CD1c-positive myeloid dendritic cell (primary cell): ENCODE results near the gene ADRA2B.

Experiments used
- DNase-seq: peaks from one replicate; pipeline ENCODE4 v3.0.0-alpha.2; 2016; ENCODE audit errors: extremely low spot score

Gene ADRA2B

GRCh38 chr2:96105152-96105915, 11.0 kb downstream of the ADRA2B start:
- DNase-seq = no peak

DNA sequence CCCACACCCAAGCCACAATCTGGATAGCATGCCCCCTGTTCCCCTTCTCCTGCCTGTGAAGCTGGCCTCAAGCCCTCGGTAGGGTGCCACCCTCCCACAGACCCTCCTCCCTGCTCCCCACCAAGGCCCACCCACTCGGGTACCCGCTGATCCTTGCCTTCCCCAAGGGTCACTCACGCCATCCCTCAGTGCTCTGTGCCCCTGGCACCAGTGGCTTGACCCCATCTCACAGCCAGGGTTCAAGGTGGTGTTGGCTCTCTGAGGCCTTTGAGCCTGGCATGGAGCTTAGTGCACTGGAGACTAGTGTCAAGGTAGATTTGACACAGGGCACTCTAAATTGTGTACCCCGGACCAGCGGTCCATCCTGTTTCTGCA, 11.9 kb downstream of the ADRA2B start:
- no peak for DNase-seq

- no peak for DNase-seq
These were observed 12.4 kb downstream of the ADRA2B start for GRCh38 chr2:96103761-96104486.

DNA sequence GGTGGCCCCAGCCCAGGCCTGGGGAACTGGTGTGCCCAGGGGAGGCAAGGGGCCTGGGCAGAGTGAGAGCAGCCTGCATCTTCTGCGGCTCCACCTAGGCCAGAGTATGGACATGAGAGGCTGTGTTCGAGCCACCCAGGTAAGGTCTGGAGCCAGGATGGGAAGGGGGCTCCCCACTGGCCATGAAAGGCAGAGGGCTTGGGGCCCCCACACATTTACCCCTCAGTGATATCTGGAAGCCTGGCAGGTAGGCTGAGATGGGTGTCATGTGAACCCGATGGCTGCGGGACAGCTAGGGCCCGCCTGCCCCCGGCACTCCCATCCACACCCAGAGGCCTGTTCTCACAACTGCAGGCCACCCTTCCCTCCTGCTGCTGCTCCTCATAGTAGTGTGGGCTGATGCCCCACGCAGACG, 13.2 kb downstream of the ADRA2B start:
- no peak for DNase-seq

GRCh38 chr2:96102596-96103186, 13.7 kb downstream of the ADRA2B start:
- no peak for DNase-seq

DNA sequence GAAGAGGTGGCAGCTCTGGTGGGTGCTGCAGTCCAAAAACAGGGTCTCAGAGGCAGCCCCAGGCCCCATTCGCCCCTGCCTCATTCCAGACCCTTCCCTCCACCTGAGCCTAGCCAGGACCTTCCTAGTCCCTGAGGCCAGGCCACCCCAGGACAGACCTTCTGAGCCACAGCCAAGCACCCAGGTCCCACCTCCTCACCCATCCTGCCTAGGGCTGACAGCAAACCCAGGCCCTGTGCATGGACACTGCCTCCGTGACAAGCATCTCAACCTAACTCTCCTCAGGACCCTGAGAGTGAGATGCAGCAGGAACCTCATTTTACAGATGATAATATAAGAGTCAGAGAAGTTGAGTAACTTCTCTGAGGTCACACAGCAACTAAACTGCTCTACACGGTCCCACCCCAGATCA, 15.5 kb downstream of the ADRA2B start:
- no peak for DNase-seq

DNA sequence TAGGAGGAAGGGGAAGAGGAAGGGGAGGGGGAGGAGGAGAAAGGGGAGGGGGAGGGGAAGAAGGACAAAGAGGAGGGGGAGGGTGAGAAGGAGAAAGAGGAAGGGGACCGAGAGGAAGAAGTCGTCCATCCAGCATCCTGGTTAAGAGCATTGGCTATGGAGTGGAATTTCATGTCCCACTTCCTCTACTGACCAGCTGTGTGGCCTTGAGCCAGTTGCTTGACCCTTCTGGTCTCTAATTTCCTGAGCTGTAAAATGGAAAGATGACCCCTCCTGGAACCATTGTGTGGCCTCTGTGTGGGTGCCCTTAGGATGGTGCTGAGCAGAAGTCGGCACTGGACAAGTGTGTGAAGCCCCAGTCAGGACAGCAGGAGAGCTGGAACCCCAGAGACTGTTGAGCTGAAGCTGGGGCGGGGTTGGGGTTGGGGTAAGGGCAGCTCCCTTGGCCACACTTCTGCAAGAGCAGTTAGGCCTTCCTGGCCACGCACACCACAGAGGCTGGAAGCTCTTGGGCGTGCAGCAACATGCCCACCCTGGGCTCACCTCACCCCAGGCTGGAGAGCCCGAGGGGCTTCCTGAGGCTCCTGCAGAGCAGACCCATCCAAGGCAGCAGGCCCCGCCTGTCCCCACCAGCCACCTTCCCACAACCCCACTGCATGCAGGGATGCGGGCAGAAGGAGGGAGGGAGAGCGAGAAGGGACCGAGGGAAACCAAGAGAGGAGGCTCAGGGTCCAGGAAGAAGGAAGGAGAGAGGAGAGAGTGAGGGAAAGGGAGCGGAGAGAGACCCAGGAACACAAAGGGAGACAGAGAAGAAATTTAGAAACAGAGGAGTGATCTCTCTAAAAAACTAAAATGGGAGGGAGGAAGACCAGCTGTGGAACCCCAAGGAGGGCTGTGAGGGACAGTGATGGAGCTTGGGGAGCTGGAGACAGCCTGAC, 16.2 kb downstream of the ADRA2B start:
- DNase-seq = no peak

DNA sequence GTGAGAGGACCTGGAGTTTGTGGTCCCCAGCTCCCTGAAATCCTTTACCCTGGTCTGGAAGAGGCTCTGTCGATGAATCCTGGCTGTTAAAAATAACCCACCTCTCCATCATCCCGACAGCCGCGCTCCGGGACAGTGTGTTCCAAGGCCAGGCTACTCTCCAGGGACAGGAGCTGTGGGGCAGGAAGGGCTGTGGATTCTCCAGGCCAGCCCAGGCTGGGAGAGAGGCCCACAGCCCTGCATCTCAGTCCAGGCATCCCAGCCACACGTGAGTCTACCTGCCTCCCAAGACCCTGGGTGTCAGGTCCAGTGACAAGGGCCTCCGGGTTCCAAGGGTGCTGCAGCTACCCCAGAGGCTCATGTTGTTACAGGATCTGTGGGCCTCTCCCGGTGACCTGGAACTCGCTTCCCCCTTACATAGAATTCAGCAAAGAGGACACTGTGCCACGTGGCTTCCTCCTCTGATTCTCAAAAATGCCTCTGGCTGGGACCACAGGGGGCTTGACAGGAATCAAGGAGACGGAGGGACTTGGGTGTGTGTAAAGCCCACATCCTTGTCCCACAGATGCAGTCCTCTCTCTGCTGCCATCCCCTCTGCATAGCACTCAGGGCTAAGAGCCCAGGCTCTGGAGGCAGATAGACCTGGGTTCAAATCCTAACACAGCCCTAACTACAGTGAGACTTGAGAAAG, 17.3 kb downstream of the ADRA2B start:
- no peak for DNase-seq

DNA sequence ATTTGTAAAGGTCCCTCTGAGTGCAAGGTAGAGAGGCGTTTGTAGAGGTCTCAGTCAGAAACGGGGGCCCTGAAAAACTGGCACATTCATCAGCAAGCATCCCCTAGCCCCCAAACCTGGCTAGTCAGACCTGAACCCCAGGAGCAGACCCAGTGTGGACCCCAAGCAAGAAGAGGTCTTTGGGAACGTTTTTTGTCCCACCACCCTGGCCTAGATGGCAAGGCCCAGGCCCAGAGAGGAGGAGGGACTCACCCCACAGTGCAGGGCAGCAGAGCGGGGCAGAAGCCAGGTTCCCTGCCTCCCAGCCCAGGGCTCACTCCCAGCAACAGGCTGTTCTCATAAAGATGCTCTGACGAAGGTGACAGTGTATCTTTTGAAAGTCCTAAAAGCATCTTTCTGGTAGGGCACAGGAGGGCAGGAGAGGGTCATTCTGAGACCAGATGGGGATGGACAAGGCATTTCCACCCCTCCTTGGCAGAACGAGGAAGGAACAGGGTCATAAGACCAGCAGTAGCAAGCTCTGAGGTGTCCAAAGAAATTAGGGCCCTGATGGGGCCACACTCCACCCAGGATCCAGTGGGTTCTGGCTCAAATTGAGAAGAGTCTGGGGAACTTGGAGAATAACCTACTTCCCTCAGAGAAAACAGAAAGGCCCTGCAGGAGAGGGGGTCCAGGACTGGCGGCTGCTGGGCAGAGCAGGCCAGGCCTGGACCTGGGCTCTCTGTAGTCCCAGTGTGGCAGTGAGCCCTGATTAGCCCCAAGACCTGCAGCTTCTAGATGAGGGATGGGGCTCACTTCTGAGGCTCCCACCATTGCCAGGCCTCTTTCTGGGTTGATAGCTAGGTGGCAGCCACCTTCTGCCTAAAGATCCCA, 18.2 kb downstream of the ADRA2B start:
- peak; percentile 17 for DNase-seq

DNA sequence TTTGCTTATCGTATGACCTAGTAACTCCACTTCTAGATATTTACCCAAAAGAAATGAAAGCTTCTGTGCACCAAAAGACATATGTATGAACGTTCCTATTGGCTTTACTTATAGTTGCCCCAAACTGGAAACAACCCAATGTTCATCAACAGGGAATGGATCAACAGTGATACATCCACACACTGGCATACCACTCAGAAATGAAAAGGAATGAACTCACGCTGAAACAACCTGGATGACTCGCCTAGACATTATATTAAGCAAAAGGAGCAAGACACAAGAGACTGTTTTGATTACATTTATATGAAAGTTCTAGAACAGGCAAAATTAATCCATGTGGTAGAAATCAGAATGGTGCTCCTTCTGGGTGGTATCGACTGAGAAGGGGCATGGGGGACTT, 18.9 kb downstream of the ADRA2B start:
- no peak for DNase-seq

- no peak for DNase-seq
These were observed 21.2 kb downstream of the ADRA2B start for GRCh38 chr2:96095116-96095636.

GRCh38 chr2:96093528-96093927, 22.8 kb downstream of the ADRA2B start:
- DNase-seq = no peak

GRCh38 chr2:96092951-96093350, 23.4 kb downstream of the ADRA2B start:
- peak; percentile 45 for DNase-seq

GRCh38 chr2:96092573-96092877, 23.8 kb downstream of the ADRA2B start:
- no peak for DNase-seq

DNA sequence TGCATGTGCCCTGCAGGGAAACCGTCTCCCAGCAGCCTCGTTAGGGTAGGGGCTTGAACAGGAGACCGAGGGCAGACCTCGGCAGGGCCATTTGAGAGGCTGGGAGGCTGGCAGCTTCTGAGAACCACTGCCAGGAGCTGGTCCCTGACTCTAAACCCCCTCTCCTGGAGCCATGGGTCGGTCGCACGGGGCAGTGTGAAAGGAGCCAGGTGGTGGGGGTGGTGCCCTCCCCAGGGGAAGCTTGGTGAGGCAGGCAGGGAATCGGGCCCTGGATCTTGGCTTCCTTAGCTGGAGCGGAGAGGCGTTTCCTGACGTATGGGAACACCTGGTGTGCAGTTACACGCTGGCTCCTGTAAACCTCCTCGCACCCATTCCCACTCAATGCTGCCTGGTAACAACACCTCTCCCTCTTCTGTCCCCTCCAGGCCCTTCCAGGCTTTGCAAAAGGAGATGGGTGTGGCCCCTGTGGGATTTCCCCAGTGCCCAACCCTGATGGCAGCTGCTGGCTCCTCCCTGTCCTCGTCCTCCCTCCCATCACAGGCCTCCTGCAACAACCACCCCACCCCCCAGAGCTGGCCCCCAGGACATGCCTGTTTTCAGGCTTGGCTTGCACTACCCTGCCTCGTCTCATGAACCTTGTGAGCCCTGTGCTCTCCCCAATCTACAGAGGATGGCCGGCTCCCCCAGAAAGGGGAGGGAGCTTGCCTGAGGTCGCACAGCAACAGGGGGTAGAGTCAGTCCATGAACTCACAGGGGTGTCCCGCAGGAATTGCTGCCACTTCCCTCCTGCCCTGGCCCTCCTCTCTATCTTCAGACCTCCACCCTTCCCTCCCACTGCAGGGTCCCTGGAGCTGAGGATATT, 24.4 kb downstream of the ADRA2B start:
- no peak for DNase-seq

- DNase-seq = no peak
These were observed 25.1 kb downstream of the ADRA2B start for GRCh38 chr2:96091141-96091710.

GRCh38 chr2:96090196-96090926, 26.0 kb downstream of the ADRA2B start:
- DNase-seq = no peak
